Measurements from ENCODE around the gene SH2D3A.
A peak's percentile ranks its signal among the peaks of the same experiment; 100 is the strongest.
"Not testable (repeated sequence)": the region's sequence is repeated elsewhere in the genome, so short reads cannot be mapped to it uniquely, and the experiment has no call there.

SH2D3A gene

GRCh38 chr19:6788896-6789295 is 21.7 kb upstream of the SH2D3A start:
- DNase-seq = no peak

DNA sequence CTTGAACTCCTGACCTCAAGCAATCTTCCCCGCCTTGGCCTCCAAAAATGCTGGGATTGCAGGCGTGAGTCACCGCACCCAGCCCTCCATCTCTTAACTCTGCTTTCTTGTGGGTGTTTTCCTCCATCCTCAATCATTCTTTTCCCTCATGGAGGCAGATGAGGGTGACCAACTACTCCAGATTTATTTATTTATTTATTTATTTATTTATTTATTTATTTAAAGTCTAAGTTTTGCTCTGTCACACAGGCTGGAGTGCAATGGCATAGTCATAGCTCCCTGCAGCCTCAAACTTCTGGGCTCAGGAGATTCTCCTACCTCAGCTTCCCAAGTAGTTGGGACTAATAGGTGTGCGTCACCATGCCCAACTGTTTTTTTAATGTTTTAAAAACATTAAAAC is 20.2 kb upstream of the SH2D3A start:
- DNase-seq = no peak

DNA sequence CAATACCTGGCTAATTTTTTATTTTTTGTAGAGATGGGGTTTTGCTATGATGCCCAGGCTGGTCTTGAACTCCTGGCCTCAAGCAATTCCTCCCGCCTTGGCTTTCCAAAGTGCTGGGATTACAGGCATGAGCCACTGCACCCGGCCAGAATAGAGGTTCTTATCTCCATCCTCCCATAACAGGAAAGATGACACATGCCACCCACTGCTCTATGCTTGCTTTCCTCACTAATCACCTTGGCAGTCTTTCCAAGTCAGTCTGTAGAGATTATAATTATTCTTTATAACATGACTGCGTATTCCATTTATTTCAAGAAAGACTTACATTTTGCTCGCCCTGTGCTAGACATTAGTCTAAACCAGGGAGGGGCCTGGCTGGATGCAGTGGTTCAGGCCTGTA is 12.0 kb upstream of the SH2D3A start:
- no peak for DNase-seq

DNA sequence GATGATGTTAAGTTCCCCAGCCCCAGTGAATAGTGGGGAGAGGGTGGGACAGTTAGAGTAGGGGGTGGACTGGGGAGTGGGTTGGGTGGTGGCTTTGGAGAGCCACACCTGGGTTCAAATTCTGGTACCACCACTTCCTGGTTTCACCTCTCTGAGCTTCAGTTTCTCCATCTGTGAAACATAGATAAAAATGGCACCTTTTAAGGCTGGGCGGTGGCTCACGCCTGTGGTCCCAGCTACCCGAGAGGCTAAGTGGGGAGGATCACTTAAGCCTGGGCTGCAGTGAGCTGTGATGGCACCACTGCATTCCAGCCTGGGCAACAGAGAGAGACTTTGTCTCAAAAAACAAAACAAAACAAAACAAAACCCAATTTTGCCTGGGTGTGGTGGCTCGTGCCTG is 11.2 kb upstream of the SH2D3A start:
- DNase-seq = no peak

GRCh38 chr19:6777434-6777833 is 10.2 kb upstream of the SH2D3A start:
- DNase-seq = no peak

DNA sequence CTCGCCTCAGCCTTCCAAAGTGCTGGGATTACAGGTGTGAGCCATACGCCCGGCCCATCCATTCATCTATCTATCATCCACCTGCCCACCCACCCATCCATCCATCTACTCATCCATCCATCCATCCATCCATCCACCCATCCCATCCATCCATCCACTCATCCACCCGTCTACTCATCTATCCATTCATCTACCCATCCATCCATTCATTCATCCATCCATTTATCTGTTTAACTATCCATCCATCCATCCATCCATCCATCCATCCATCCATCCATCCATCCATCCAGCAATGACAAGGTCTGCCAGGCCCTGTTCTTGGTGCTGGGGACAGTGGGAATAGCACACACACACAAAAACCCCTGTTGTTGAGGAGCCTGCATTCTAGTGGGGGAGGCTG is 9.8 kb upstream of the SH2D3A start:
- no peak for DNase-seq

- DNase-seq = not testable (repeated sequence)
Observed at GRCh38 chr19:6776045-6776444, 8.8 kb upstream of the SH2D3A start.

DNA sequence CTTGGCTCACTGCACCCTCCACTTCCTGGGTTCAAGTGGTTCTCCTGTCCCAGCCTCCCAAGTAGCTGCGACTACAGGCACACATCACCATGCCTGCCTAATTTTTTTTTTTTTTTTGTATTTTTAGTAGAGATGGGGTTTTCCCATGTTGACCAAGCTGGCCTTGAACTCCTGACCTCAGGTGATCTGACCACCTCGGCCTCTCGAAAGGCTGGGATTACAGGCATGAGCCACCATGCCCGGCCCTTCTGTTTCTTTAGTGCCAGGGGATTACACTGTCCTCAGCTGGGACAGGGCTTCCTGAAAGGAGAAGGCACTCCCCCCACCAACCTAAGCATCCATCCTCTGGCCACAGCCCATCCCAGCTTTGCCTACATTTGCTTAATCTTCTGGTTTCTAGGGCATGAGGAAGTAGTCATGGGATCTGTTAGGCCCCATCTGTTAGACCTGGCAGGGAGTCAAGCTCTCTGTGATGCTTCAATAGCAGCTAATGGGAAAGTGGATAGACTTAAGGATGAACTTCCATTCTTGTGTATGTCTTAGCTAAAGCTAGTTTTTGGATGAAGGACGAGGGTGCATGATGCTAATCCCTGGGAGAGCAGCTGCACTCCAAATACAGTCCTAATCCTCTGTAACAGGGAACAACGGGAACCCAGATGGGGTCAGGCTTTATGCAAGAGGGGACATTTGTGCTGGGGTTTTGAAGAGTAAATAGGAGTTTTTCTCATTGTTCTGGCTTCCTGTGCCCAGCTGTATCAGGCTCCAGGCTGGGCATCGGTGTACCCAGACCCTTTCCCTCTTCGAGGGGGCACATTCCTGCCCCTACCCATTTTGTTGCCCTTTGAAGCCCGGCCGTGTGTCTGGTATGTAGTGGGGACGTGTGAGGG is 7.8 kb upstream of the SH2D3A start:
- no peak for DNase-seq

GRCh38 chr19:6773323-6773931 is 6.2 kb upstream of the SH2D3A start:
- no peak for DNase-seq

GRCh38 chr19:6772866-6773322 is 5.7 kb upstream of the SH2D3A start:
- peak; percentile 46 for DNase-seq

GRCh38 chr19:6772028-6772865 is 5.0 kb upstream of the SH2D3A start, which contains the start of gene VAV1:
Gene VAV1 (plus strand): TSS chr19:6772708. CDS start chr19:6772808, 100 bp downstream.
- DNase-seq = peak; percentile 74

DNA sequence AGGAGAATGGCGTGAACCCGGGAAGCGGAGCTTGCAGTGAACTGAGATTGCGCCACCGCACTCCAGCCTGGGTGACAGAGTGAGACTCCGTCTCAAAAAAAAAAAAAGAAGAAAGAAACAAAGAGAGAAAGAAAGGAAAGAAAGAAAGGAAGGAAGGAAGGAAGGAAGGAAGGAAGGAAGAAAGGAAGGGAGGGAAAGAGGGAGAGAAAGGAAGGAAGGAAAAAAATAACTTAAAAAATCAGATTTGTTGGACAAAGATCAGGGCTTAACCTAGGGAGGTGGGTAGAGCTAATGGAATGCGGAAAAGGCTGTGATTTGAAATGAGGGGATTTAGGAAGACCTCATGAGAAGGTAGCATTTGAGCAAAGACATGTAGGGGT is 4.4 kb upstream of the SH2D3A start:
- DNase-seq = not testable (repeated sequence)

DNA sequence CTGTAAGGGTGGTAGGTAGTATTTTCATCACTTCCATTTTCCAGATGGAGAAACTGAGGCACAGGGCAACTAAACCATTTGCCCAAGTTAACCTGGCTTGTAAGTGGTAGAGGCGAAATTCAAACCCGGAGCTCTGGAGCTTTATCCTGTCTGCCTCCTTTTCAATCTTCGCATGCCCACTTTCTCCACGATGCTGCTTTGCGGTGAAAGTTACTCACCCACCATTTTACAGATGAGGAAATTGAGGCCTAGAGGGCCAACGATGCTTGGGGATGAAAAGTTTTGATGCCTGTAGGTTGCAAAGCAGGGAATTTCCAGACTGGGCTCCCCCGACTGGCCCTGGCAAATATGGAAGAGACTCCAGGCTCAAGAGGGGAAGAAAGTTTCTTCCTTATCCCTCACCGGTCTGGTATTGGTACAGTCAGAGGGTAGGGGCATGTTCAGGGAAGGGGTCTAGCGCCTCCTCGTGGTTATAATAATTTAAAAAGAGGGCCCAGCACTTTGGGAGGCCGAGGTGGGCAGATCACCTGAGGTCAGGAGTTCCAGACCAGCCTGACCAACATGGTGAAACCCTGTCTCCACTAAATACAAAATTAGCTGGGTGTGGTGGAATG is 1.9 kb upstream of the SH2D3A start:
- DNase-seq = no peak

DNA sequence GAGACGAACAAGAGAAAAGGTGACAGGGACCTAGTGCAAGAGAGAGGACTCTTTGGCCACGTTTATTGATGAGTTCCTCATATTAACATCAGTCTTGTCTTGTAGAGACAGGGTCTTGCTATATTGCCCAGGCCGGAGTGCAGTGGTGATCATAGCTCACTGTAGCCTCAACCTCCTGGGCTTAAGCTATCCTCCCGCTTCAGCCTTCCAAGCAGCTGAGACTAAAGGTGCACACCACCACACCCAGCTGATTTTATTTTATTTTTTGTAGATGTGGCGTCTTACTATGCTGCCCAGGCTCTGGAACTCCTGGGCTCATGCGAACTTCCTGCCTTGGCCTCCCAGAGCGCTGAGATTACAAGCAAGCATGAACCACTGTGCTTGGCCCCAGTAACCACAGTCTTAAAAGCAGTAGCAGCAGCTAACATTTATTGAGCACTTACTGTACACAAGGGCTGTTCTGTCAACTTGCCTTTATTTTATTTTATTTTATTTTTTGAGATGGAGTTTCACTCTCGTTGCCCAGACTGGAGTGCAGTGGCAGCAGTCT is 1.1 kb upstream of the SH2D3A start:
- DNase-seq = no peak

DNA sequence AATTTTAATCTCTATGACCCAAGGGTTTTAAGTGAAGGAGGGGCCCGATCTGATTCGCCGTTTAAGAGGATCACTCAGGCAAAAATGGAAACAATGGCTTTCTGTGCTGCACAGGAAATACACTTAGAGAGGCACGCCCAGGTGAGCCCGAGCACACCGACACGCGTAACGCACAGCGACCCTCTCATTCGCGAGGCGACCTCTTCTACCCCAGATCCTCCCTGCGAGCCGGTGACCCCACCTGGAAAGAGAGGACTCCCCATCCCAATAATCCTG is 216 bp downstream of the SH2D3A start:
- DNase-seq = no peak

- no peak for DNase-seq
Observed at GRCh38 chr19:6766357-6767080, 716 bp downstream of the SH2D3A start.

GRCh38 chr19:6765738-6766356 is 1.4 kb downstream of the SH2D3A start:
- DNase-seq = no peak

GRCh38 chr19:6762253-6762797 is 4.9 kb downstream of the SH2D3A start:
- DNase-seq = not testable (repeated sequence)

GRCh38 chr19:6761053-6761676 is 6.1 kb downstream of the SH2D3A start:
- no peak for DNase-seq

DNA sequence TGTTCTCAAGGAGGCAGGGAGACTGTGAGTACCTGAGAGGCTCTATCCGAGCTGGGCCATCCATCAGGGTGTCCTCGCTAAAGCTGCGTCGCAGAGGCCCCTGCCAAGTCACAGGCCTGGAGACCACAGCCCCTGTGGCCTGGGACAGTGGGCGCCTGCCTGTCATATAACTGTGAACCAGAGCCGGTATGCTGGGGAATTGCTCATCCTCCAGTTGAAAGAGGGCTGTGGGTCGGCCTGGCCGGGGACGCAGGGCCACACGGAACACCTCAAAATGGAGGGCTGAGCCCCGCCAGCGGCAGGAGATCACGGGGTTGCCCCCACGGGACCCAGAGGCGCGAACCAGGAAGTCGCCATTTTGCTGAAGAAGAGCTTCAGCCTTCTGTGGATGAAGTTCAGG is 6.6 kb downstream of the SH2D3A start:
- DNase-seq = no peak
